K562 (cell line): ENCODE results near the gene NDUFV3.

ENCODE experiments used
- ATF2 ChIP-seq: sonication (generic); formaldehyde crosslinking; IDR thresholded peaks from 2 replicates; pipeline ENCODE4 v1.8.1; 2022; ENCODE audit warnings: missing genetic modification reagents
- ETV6 ChIP-seq, 3 experiments: fragments of 150-350 bp in 1 of 3; sonication (generic) in 1 of 3; formaldehyde crosslinking in 1 of 3; IDR thresholded peaks; 2 replicates each; pipeline versions ENCODE4 v1.6.1 to v1.8.0; 2014 to 2022; ENCODE audit warnings: borderline replicate concordance in 2 of 3, low read depth in 2 of 3, antibody characterized with exemption in 1 of 3, low read length in 1 of 3, mild to moderate bottlenecking in 1 of 3, missing genetic modification reagents in 1 of 3

DNA sequence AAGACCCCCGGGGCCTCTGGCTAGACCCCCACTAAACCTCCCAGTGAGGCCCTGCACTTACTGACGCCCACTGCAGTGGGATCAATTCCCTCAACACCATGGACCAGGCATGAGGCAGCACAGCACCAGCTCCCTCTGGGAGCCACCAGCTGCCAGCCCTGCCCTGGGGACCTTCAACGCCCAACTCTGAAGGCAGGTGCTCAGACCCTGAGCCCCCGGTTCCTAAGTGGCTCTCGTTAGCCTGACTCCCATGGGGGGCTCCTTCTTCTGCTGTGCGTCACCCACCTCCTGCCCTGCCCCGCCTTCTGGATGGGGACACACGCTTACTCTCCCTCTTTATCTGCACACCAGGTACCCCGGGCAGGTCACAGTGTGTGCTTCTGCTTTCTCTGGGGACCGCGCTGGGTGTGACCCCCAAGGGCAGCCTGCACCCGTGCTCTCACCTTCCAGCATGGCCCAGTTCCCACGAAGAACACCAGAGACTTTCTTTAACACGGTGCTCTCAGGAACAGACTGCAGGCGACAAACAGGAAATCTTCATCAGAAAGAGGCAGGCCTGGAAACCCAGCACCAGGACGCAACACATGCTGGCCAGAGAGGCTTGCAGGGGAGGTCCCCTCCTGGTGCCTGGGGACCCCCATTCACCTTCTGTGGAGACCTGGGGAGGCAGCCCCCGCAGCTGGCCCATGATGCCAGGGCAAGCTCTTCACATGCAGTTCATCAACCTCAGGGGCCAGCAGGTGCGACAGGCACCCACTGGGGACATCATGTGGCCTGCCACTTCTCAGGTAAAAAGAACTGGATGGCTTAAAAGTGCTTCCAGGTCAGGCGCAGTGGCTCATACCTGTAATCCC is 41.1 kb upstream of the NDUFV3 start:
- TF ChIP-seq ETV6 (IDR thresholded peaks at IDR 0.05; ENCODE audit: borderline replicate concordance in 1 of 2, low read depth in 2 of 2, low read length in 1 of 2): no peak
- no peak for TF ChIP-seq ETV6 (CRISPR knock-in tag; IDR thresholded peaks at IDR 0.05; ENCODE audit: borderline replicate concordance)
- TF ChIP-seq ATF2 (CRISPR knock-in tag): no peak
